GM20000 (cell line): ENCODE measurements around the gene GSTK1.
A peak's percentile ranks its signal among the peaks of the same experiment; 100 is the strongest.

ENCODE experiments used
- DNase-seq: peaks from one replicate; pipeline ENCODE4 v3.0.0; 2012; ENCODE audit warnings: low spot score
- TF ChIP-seq, protein P1 (sequence below): IDR thresholded peaks from 2 replicates; pipeline ENCODE4 v1.5.1; 2012; ENCODE audit warnings: mild to moderate bottlenecking, control low read depth; ENCODE audit errors: extremely low read depth, missing control alignments

GSTK1 gene

DNA sequence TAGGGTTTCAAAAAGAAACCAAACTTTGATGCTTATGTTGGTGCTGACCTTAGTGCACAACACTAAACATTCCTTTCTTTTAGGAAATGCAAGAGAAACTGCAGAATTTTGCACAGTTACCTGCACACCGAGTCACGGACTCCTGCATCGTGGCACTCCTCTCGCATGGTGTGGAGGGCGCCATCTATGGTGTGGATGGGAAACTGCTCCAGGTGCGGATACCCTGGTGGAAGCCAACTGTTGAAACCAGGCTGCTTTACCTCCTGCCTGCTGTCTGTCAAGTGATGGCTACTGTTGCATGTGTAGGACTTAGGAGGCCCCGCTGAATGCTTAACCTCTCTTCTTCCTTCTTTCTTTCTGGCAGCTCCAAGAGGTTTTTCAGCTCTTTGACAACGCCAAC is 36.6 kb downstream of the GSTK1 start:
- TF ChIP-seq, protein P1, sequence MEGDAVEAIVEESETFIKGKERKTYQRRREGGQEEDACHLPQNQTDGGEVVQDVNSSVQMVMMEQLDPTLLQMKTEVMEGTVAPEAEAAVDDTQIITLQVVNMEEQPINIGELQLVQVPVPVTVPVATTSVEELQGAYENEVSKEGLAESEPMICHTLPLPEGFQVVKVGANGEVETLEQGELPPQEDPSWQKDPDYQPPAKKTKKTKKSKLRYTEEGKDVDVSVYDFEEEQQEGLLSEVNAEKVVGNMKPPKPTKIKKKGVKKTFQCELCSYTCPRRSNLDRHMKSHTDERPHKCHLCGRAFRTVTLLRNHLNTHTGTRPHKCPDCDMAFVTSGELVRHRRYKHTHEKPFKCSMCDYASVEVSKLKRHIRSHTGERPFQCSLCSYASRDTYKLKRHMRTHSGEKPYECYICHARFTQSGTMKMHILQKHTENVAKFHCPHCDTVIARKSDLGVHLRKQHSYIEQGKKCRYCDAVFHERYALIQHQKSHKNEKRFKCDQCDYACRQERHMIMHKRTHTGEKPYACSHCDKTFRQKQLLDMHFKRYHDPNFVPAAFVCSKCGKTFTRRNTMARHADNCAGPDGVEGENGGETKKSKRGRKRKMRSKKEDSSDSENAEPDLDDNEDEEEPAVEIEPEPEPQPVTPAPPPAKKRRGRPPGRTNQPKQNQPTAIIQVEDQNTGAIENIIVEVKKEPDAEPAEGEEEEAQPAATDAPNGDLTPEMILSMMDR, result peak; percentile 31
- DNase-seq, result no peak

DNA sequence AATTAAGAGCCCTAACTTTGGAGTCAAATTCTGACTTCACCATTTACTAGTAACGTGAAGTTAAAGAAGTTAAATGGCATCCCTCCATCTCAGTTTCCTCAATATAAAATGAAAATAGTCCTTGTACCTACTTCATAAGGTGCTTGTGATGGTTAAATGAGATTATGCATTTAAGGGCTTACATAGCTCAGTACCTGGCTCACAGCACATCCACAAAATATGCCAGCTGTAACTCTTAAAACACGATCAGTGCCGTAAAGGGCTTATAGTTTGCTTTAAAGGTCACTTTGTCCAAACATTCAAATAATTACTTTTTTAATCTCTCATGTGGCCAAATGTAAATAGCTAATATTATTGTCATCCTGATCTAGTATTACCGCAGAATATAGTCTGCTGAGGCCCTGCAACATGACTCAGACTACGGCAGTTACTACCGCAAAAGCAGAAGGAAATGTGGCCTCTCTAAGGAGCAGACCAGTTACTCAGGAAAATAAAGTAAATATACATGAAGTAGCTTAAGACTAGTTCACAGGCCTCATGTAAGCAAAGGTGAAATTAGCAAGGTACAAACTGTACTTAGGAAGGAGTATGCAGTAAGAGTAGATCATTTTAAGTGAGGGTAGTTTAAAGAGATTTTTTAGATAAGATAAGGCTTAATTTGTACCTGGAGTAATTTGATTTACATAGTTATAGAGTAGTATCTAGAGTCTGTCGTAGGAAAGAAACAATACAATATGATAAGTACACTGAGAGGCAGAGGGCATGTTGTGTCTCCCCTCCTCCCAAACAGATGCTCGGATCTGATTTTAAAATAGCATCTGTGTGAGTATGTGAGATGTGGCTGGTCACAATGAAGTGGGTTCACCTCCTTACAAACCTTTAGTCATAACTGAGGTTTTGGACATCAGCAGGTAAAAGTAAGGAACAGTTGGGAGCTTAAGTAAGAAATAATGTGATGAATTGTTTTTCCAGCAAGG is 38.0 kb downstream of the GSTK1 start:
- DNase-seq, result no peak
- TF ChIP-seq, protein P1, result no peak

DNA sequence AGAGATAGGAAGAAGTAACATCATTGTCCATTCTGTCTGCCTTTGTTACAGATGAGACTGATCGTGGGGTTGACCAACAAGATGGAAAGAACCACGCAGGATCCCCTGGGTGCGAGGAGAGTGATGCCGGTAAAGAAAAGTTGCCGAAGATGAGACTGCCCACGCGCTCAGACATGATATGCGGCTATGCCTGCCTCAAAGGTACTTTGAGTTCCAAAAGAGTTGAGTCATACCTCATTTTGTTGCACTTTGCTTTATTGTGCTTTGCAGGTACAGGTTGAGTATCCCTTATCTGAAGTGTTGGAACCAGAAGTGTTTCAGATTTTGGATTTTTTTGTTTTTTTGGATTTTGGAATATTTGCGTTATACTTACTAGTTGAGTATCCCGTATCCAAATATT is 40.5 kb downstream of the GSTK1 start:
- TF ChIP-seq, protein P1, result no peak
- DNase-seq, result no peak

DNA sequence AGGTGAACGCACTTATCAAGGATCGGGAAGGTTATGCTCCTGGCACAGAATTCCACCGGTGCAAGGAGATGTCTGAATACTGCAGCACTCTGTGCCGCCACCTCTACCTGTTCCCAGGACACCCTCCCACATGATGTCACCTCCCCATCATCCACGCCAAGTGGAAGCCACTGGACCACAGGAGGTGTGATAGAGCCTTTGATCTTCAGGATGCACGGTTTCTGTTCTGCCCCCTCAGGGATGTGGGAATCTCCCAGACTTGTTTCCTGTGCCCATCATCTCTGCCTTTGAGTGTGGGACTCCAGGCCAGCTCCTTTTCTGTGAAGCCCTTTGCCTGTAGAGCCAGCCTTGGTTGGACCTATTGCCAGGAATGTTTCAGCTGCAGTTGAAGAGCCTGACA is 41.7 kb downstream of the GSTK1 start:
- TF ChIP-seq, protein P1, result no peak
- no peak for DNase-seq

GRCh38 chr7:143305423-143306070 is 42.3 kb downstream of the GSTK1 start:
- no peak for DNase-seq
- TF ChIP-seq, protein P1, result peak; percentile 43

- no peak for DNase-seq
- TF ChIP-seq, protein P1, result no peak
Measured at GRCh38 chr7:143308632-143309031, 45.4 kb downstream of the GSTK1 start.

DNA sequence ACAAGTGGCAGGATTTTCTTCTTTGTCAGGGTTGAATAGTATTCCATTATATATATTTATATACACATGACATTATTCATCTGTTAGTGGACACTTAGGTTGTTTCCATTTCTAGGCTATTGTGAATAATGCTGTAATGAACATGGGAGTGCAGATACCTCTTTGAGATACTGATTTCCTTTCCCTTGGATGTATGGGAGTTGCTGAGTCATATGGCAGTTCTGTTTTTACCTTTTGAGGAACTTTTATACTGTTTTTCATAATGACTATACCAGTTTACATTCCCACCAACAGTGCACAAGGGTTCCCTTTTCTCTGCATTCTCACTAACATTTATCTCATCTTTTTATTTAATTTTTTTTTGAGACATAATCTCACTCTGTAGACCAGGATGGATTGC is 50.9 kb downstream of the GSTK1 start:
- TF ChIP-seq, protein P1, result no peak
- no peak for DNase-seq
